OCI-LY1 (cell line): Measurements from ENCODE around the gene NOX1.

Source experiments
- H2AFZ ChIP-seq: fragments of 200-600 bp; sonication (generic), shearing (Covaris generic); 2 replicates; pipeline ENCODE4 v1.6.0; 2014; ENCODE audit warnings: antibody characterized with exemption, mild to moderate bottlenecking, low read length
- H3F3A ChIP-seq: fragments of 200-600 bp; sonication (generic), shearing (Covaris generic); 2 replicates; pipeline ENCODE4 v1.6.0; 2014; ENCODE audit warnings: mild to moderate bottlenecking, antibody characterized with exemption, low read length, moderate library complexity; ENCODE audit not compliant: insufficient read depth
- H3K27ac ChIP-seq: fragments of 200-600 bp; sonication (generic); 2 replicates; pipeline ENCODE4 v1.5.1; 2014; ENCODE audit warnings: low read length, mixed run types, mild to moderate bottlenecking, low read depth; ENCODE audit not compliant: poor library complexity, severe bottlenecking
- H3K27me3 ChIP-seq: fragments of 200-600 bp; sonication (generic); 2 replicates; pipeline ENCODE4 v1.6.0; 2014; ENCODE audit warnings: antibody characterized with exemption, mild to moderate bottlenecking, low read length, moderate library complexity; ENCODE audit not compliant: insufficient read depth
- H3K36me3 ChIP-seq: fragments of 200-600 bp; sonication (generic); 2 replicates; pipeline ENCODE4 v1.6.1; 2014; ENCODE audit warnings: mild to moderate bottlenecking, antibody characterized with exemption, low read length, moderate library complexity, mixed read lengths; ENCODE audit not compliant: insufficient read depth
- H3K4me1 ChIP-seq: fragments of 200-600 bp; sonication (generic); 2 replicates; pipeline ENCODE4 v1.5.1; 2014; ENCODE audit warnings: mild to moderate bottlenecking, low read length, moderate library complexity; ENCODE audit not compliant: insufficient read depth, severe bottlenecking
- H3K4me2 ChIP-seq: fragments of 200-600 bp; sonication (generic), shearing (Covaris generic); 2 replicates; pipeline ENCODE4 v1.6.1; 2014; ENCODE audit warnings: low read length
- H3K4me3 ChIP-seq: fragments of 200-600 bp; sonication (generic); 2 replicates; pipeline ENCODE4 v1.5.1; 2014; ENCODE audit warnings: low read length, low read depth, mild to moderate bottlenecking, mixed read lengths; ENCODE audit not compliant: poor library complexity, severe bottlenecking
- H3K79me2 ChIP-seq: fragments of 200-600 bp; shearing (Covaris generic); 2 replicates; pipeline ENCODE4 v1.6.1; 2016; ENCODE audit warnings: mixed run types, low read length, mixed read lengths; ENCODE audit not compliant: insufficient read depth
- H3K9ac ChIP-seq: fragments of 200-600 bp; sonication (generic), shearing (Covaris generic); 2 replicates; pipeline ENCODE4 v1.6.1; 2014; ENCODE audit warnings: mild to moderate bottlenecking, low read length, mixed read lengths
- H3K9me2 ChIP-seq: fragments of 200-600 bp; sonication (generic), shearing (Covaris generic); 2 replicates; pipeline ENCODE4 v1.6.1; 2014; ENCODE audit warnings: low read depth, mild to moderate bottlenecking, low read length, mixed read lengths
- H3K9me3 ChIP-seq: fragments of 200-600 bp; shearing (Covaris generic); 2 replicates; pipeline ENCODE4 v1.6.1; 2014; ENCODE audit warnings: low read length, mixed read lengths
- H4K20me1 ChIP-seq: fragments of 200-600 bp; sonication (generic), shearing (Covaris generic); 2 replicates; pipeline ENCODE4 v1.6.0; 2016; ENCODE audit warnings: mild to moderate bottlenecking, low read length; ENCODE audit not compliant: insufficient read depth
- EZH2 ChIP-seq: fragments of 200-600 bp; sonication (generic), shearing (Covaris generic); IDR thresholded peaks from 2 replicates; pipeline ENCODE4 v1.8.0; 2017; ENCODE audit warnings: borderline replicate concordance, mixed run types, mild to moderate bottlenecking, antibody characterized with exemption, low read length, moderate library complexity, mixed read lengths
- TF ChIP-seq, protein P1 (sequence below): fragments of 200-600 bp; sonication (generic), shearing (Covaris generic); IDR thresholded peaks from 2 replicates; pipeline ENCODE4 v1.5.1; 2017; ENCODE audit warnings: mild to moderate bottlenecking, antibody characterized with exemption, low read length, moderate library complexity, mixed read lengths

The NOX1 gene

DNA sequence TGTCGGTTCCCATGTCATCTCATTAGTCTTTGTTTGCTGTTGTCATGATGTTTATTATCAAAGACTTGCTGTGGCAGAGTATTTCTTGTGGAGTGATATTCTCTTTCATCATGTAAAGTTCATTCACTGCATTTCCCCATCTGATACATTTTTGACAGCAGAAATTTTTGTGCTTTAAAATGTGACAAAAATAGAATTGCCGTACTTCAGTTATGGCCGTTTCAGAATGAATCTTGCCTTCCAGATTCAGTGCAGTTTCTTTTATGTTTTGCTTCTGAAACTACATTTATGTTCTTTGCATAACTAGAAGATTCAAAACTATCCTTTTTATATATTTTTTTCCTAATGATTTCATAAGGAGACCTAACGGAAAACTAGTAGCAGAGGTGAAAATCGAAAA is 44.0 kb downstream of the NOX1 start:
- no peak overlapping the region for H2AFZ ChIP-seq
- no peak overlapping the region for H3K9ac ChIP-seq
- peaks cover 68% of the 10 kb centered on the region for H3K36me3 ChIP-seq
- no peaks in the 10 kb centered on the region for H3K9me3 ChIP-seq
- TF ChIP-seq EZH2 = no peak
- TF ChIP-seq, protein P1, sequence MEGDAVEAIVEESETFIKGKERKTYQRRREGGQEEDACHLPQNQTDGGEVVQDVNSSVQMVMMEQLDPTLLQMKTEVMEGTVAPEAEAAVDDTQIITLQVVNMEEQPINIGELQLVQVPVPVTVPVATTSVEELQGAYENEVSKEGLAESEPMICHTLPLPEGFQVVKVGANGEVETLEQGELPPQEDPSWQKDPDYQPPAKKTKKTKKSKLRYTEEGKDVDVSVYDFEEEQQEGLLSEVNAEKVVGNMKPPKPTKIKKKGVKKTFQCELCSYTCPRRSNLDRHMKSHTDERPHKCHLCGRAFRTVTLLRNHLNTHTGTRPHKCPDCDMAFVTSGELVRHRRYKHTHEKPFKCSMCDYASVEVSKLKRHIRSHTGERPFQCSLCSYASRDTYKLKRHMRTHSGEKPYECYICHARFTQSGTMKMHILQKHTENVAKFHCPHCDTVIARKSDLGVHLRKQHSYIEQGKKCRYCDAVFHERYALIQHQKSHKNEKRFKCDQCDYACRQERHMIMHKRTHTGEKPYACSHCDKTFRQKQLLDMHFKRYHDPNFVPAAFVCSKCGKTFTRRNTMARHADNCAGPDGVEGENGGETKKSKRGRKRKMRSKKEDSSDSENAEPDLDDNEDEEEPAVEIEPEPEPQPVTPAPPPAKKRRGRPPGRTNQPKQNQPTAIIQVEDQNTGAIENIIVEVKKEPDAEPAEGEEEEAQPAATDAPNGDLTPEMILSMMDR = no peak
- no peak overlapping the region for H3K4me3 ChIP-seq
- no peaks in the 10 kb centered on the region for H3K27me3 ChIP-seq
- H3K4me1 ChIP-seq = no peaks in the 10 kb centered on the region
- no peak overlapping the region for H3K4me2 ChIP-seq
- H4K20me1 ChIP-seq = no peaks in the 10 kb centered on the region
- H3K79me2 ChIP-seq = no peaks in the 10 kb centered on the region
- no peak overlapping the region for H3K27ac ChIP-seq
- H3F3A ChIP-seq = no peaks in the 10 kb centered on the region
- no peaks in the 10 kb centered on the region for H3K9me2 ChIP-seq

DNA sequence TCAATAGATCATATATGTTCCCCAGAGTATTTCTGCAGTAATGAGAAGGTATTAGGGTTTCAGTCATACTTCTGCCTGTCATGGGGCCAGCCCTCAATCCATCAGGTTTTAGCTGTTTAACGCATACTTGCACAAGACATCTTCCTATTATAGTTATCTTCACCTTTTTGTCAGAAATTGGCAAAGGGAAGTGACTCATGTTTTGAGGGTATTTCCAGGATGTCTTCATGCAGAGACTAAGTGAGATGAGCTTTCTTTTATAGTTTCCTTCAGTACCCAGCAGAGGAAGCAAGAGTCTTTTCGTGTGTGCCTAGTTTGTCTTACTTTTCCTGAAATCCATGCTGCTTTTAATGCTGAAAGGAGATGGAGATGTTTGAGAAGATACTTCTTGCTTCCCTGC is 44.4 kb downstream of the NOX1 start:
- Histone ChIP-seq H3K27me3 (no peaks in the 10 kb centered on the region), H2AFZ (no peak overlapping the region), H3K27ac (no peak overlapping the region), H3K4me3 (no peak overlapping the region), H3F3A (no peaks in the 10 kb centered on the region), H3K4me1 (no peaks in the 10 kb centered on the region), H3K79me2 (no peaks in the 10 kb centered on the region), H3K9ac (no peak overlapping the region), H4K20me1 (no peaks in the 10 kb centered on the region), H3K9me2 (no peaks in the 10 kb centered on the region), H3K36me3 (peaks cover 70% of the 10 kb centered on the region), H3K4me2 (no peak overlapping the region), H3K9me3 (no peaks in the 10 kb centered on the region)
- TF ChIP-seq EZH2 = no peak
- TF ChIP-seq, protein P1 = no peak

DNA sequence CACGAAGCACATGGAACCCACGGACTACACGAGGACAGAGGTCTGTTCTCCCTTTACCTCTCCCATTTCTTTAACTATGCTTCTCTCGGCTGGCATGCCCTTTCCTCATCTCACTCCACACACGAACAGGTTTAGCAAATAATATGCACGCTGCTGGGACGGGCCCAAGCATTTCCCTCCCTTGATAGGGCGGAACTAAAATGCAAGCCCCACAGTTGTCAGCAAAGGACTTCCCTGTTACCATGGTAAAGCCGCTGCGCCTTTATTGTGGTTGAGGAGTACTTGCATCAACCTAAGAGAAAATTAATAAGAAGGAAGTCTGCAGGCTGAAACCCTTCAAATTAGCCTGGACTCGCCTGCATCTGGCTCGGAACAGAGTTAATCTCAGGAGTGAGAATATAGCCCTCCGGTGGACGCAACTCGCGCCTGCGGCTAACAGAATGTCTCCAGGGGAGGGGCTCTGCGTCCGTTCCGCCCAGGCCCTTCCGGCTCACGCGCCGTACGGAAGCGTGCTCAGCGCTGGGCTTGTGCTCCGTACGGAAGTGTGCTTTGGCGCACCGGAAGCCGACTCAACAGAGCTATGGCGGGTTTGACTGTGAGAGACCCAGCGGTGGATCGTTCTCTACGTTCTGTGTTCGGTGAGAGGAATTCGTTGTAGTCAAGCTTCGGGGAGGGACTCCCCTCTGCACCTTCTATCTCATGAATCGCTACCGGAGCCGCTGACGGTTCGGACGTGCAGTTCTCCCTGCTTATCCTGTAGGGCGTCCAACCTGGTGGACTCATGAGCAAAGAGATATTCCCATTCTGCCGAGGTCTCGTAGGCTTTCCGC is 54.1 kb downstream of the NOX1 start, which contains the start of gene CSTF2:
Gene CSTF2, plus strand, starts transcription at position 555 of the 830 bp plus-strand sequence. Its CDS starts 26 bp downstream, at position 581.
- peak within 1 kb of the TSS; percentile 97 for H3K9ac ChIP-seq
- H3K36me3 ChIP-seq = peaks cover 27% of the 10 kb centered on the region
- peaks cover 7% of the 10 kb centered on the region; the same call in 1 of the 2 replicates for H3K79me2 ChIP-seq
- H3K4me1 ChIP-seq = peaks cover 15% of the 10 kb centered on the region
- H2AFZ ChIP-seq = peak within 1 kb of the TSS; percentile 93
- H4K20me1 ChIP-seq = no peaks in the 10 kb centered on the region
- no peaks in the 10 kb centered on the region for H3K9me3 ChIP-seq
- H3F3A ChIP-seq = no peaks in the 10 kb centered on the region
- no peaks in the 10 kb centered on the region for H3K27me3 ChIP-seq
- no peaks in the 10 kb centered on the region for H3K9me2 ChIP-seq
- peak within 1 kb of the TSS; percentile 95 for H3K4me2 ChIP-seq
- H3K4me3 ChIP-seq = peak within 1 kb of the TSS; percentile 100
- TF ChIP-seq, protein P1 = no peak
- no peak for TF ChIP-seq EZH2
- peak within 1 kb of the TSS; percentile 46 for H3K27ac ChIP-seq
